Epithelial cell of proximal tubule (primary cell): Measurements from ENCODE around the gene EPHA3. TPM values are rescaled to one million over a fixed set of nuclear protein-coding genes. Genes with fewer than 3 reads are reported as not detected.

Experiments
- DNase-seq: peaks from one replicate; pipeline ENCODE4 v3.0.0-alpha.2; 2011; ENCODE audit warnings: low read depth
- H3K4me3 ChIP-seq: 2 replicates; pipeline ENCODE4 v1.5.1; 2011; ENCODE audit warnings: low read depth, mild to moderate bottlenecking, low read length
- CTCF ChIP-seq: conservative IDR thresholded peaks from 2 replicates; pipeline ENCODE4 v1.5.1; 2012; ENCODE audit warnings: low read depth, mild to moderate bottlenecking, low read length
- total RNA-seq: library from RNA; depleted of rRNA; stranded (reverse); fragments of >200 nt; gene quantifications from 2 replicates; pipeline ENCODE4 v1.2.3, GENCODE V29; 2015

Gene EPHA3
- total RNA-seq, 1 donor from 2014 or later = 0.06 TPM

- no peak for DNase-seq
- H3K4me3 ChIP-seq = no peak overlapping the region
- no peak for TF ChIP-seq CTCF
Measured at GRCh38 chr3:89287902-89288508, 180.6 kb downstream of the EPHA3 start.

GRCh38 chr3:89289574-89290190 lies 182.3 kb downstream of the EPHA3 start:
- no peak overlapping the region for H3K4me3 ChIP-seq
- TF ChIP-seq CTCF = no peak
- no peak for DNase-seq

- H3K4me3 ChIP-seq = no peak overlapping the region
- no peak for TF ChIP-seq CTCF
- no peak for DNase-seq
Measured at GRCh38 chr3:89297199-89297598, 189.8 kb downstream of the EPHA3 start.

- TF ChIP-seq CTCF = no peak
- H3K4me3 ChIP-seq = no peak overlapping the region
- DNase-seq = no peak
Measured at GRCh38 chr3:89300526-89300925, 193.1 kb downstream of the EPHA3 start.

GRCh38 chr3:89300981-89301380 lies 193.6 kb downstream of the EPHA3 start:
- no peak for TF ChIP-seq CTCF
- DNase-seq = no peak

GRCh38 chr3:89303701-89304100 lies 196.3 kb downstream of the EPHA3 start:
- H3K4me3 ChIP-seq = no peak overlapping the region
- TF ChIP-seq CTCF = no peak
- no peak for DNase-seq

More at GRCh38 chr3:89300981-89301380, 193.6 kb downstream of the EPHA3 start:
- no peak overlapping the region for H3K4me3 ChIP-seq

GRCh38 chr3:89306540-89306939 lies 199.1 kb downstream of the EPHA3 start:
- no peak for DNase-seq
- H3K4me3 ChIP-seq = no peak overlapping the region
- TF ChIP-seq CTCF = no peak
